Measurements from ENCODE around the gene HARS1.
"Not testable (repeated sequence)": the region's sequence is repeated elsewhere in the genome, so short reads cannot be mapped to it uniquely, and the experiment has no call there.

The HARS1 gene

GRCh38 chr5:140671472-140672125 is 19.6 kb downstream of the HARS1 start:
- Histone ChIP-seq H3K9me3 (no peaks in the 10 kb centered on the region), H3K36me3 (replicated peaks) (peaks cover 69% of the 10 kb centered on the region), H3K27me3 (ENCODE audit: low read depth) (no peaks in the 10 kb centered on the region)

GRCh38 chr5:140671035-140671434 is 20.1 kb downstream of the HARS1 start:
- H3K4me3 ChIP-seq; H3K27me3 ChIP-seq (ENCODE audit: low read depth); H3K4me1 ChIP-seq; in situ Hi-C loops (cut with MboI; ENCODE audit: low sequenced_read_pairs); DNase-seq (ENCODE audit: low spot score in 2 of 2); H3K9me3 ChIP-seq: not testable (repeated sequence)
- H3K36me3 ChIP-seq (replicated peaks) = peaks cover 64% of the 10 kb centered on the region

More at GRCh38 chr5:140671472-140672125, 19.6 kb downstream of the HARS1 start:
- Histone ChIP-seq H3K4me1 (peaks cover 8% of the 10 kb centered on the region), H3K4me3 (no peak overlapping the region)
- in situ Hi-C loops (cut with MboI; ENCODE audit: low sequenced_read_pairs) = no loop called here
- peak; percentile 44 to 93 for DNase-seq (ENCODE audit: low spot score in 2 of 2)

GRCh38 chr5:140664359-140665119 is 26.6 kb downstream of the HARS1 start, which contains the start of gene WDR55:
WDR55 (plus strand) TSS chr5:140664904; CDS start chr5:140664913, 9 bp downstream.
- Histone ChIP-seq H3K4me1 (no peaks in the 10 kb centered on the region), H3K4me3 (peak within 1 kb of the TSS; percentile 82), H3K36me3 (replicated peaks) (peaks cover 54% of the 10 kb centered on the region), H3K9me3 (no peaks in the 10 kb centered on the region), H3K27me3 (ENCODE audit: low read depth) (no peaks in the 10 kb centered on the region)
- in situ Hi-C loops (cut with MboI; ENCODE audit: low sequenced_read_pairs) = no loop called here
- DNase-seq (ENCODE audit: low spot score in 2 of 2) = peak; percentile 93 to 98

GRCh38 chr5:140664030-140664358 is 27.2 kb downstream of the HARS1 start:
- H3K4me3 ChIP-seq = peak overlapping the region; percentile 82
- H3K27me3 ChIP-seq (ENCODE audit: low read depth) = no peaks in the 10 kb centered on the region
- no peaks in the 10 kb centered on the region for H3K4me1 ChIP-seq
- DNase-seq (ENCODE audit: low spot score in 2 of 2) = no peak
- H3K36me3 ChIP-seq (replicated peaks) = peaks cover 54% of the 10 kb centered on the region
- H3K9me3 ChIP-seq = no peaks in the 10 kb centered on the region
- in situ Hi-C loops (cut with MboI; ENCODE audit: low sequenced_read_pairs) = no loop called here

GRCh38 chr5:140660371-140660770 is 30.8 kb downstream of the HARS1 start:
- DNase-seq (ENCODE audit: low spot score in 2 of 2); H3K9me3 ChIP-seq; H3K4me1 ChIP-seq; H3K27me3 ChIP-seq (ENCODE audit: low read depth); H3K4me3 ChIP-seq; in situ Hi-C loops (cut with MboI; ENCODE audit: low sequenced_read_pairs): not testable (repeated sequence)
- peaks cover 76% of the 10 kb centered on the region for H3K36me3 ChIP-seq (replicated peaks)

- Histone ChIP-seq H3K36me3 (replicated peaks) (peaks cover 91% of the 10 kb centered on the region), H3K4me3 (no peak overlapping the region)
- in situ Hi-C loops (cut with MboI; ENCODE audit: low sequenced_read_pairs) = no loop called here
Observed at GRCh38 chr5:140658870-140659269, 32.3 kb downstream of the HARS1 start.

GRCh38 chr5:140647042-140647419 is 44.1 kb downstream of the HARS1 start:
- no peaks in the 10 kb centered on the region for H3K9me3 ChIP-seq
- no peak for DNase-seq (ENCODE audit: low spot score in 2 of 2)
- peaks cover 60% of the 10 kb centered on the region for H3K36me3 ChIP-seq (replicated peaks)
- in situ Hi-C loops (cut with MboI; ENCODE audit: low sequenced_read_pairs) = no loop called here
- H3K4me3 ChIP-seq = peak overlapping the region; percentile 94
- H3K27me3 ChIP-seq (ENCODE audit: low read depth) = no peaks in the 10 kb centered on the region
- peaks cover 11% of the 10 kb centered on the region for H3K4me1 ChIP-seq

More at GRCh38 chr5:140658870-140659269, 32.3 kb downstream of the HARS1 start:
- no peak for DNase-seq (ENCODE audit: low spot score in 2 of 2)
- Histone ChIP-seq H3K4me1 (no peaks in the 10 kb centered on the region), H3K9me3 (no peaks in the 10 kb centered on the region), H3K27me3 (ENCODE audit: low read depth) (no peaks in the 10 kb centered on the region)

GRCh38 chr5:140642718-140643117 is 48.5 kb downstream of the HARS1 start:
- Histone ChIP-seq H3K27me3 (ENCODE audit: low read depth) (no peaks in the 10 kb centered on the region), H3K4me1 (peaks cover 14% of the 10 kb centered on the region), H3K36me3 (replicated peaks) (peaks cover 47% of the 10 kb centered on the region), H3K9me3 (no peaks in the 10 kb centered on the region), H3K4me3 (no peak overlapping the region)
- DNase-seq (ENCODE audit: low spot score in 2 of 2) = no peak
- in situ Hi-C loops (cut with MboI; ENCODE audit: low sequenced_read_pairs) = no loop called here

- peaks cover 13% of the 10 kb centered on the region for H3K4me1 ChIP-seq
- in situ Hi-C loops (cut with MboI; ENCODE audit: low sequenced_read_pairs) = no loop called here
- peaks cover 41% of the 10 kb centered on the region for H3K36me3 ChIP-seq (replicated peaks)
Observed at GRCh38 chr5:140641716-140642115, 49.5 kb downstream of the HARS1 start.

GRCh38 chr5:140639148-140639981 is 51.8 kb downstream of the HARS1 start, which contains the start of gene TMCO6:
TMCO6 (plus strand) TSS chr5:140639451; CDS start chr5:140639528, 77 bp downstream.
- H3K36me3 ChIP-seq (replicated peaks) = peaks cover 27% of the 10 kb centered on the region
- H3K4me3 ChIP-seq = peak within 1 kb of the TSS; percentile 66
- DNase-seq (ENCODE audit: low spot score in 2 of 2) = peak; percentile 93 to 99
- no peaks in the 10 kb centered on the region for H3K27me3 ChIP-seq (ENCODE audit: low read depth)
- in situ Hi-C loops (cut with MboI; ENCODE audit: low sequenced_read_pairs) = no loop called here
- peaks cover 7% of the 10 kb centered on the region for H3K4me1 ChIP-seq
- H3K9me3 ChIP-seq = no peaks in the 10 kb centered on the region

More at GRCh38 chr5:140641716-140642115, 49.5 kb downstream of the HARS1 start:
- no peaks in the 10 kb centered on the region for H3K9me3 ChIP-seq
- no peak for DNase-seq (ENCODE audit: low spot score in 2 of 2)
- H3K4me3 ChIP-seq = no peak overlapping the region
- no peaks in the 10 kb centered on the region for H3K27me3 ChIP-seq (ENCODE audit: low read depth)

GRCh38 chr5:140638898-140639147 is 52.3 kb downstream of the HARS1 start:
- in situ Hi-C loops (cut with MboI; ENCODE audit: low sequenced_read_pairs); H3K9me3 ChIP-seq; H3K27me3 ChIP-seq (ENCODE audit: low read depth); DNase-seq (ENCODE audit: low spot score in 2 of 2); H3K4me1 ChIP-seq; H3K4me3 ChIP-seq: not testable (repeated sequence)
- H3K36me3 ChIP-seq (replicated peaks) = peaks cover 24% of the 10 kb centered on the region

GRCh38 chr5:140637371-140638100 is 53.6 kb downstream of the HARS1 start:
- H3K9me3 ChIP-seq = no peaks in the 10 kb centered on the region
- H3K27me3 ChIP-seq (ENCODE audit: low read depth) = no peaks in the 10 kb centered on the region
- no peak for DNase-seq (ENCODE audit: low spot score in 2 of 2)
- peaks cover 14% of the 10 kb centered on the region for H3K36me3 ChIP-seq (replicated peaks)
- in situ Hi-C loops (cut with MboI; ENCODE audit: low sequenced_read_pairs) = no loop called here
- H3K4me1 ChIP-seq = peaks cover 7% of the 10 kb centered on the region
- no peak overlapping the region for H3K4me3 ChIP-seq

Measured in HAP-1 (cell line).